IgD-negative memory B cell (primary cell): ENCODE data around the gene CWF19L1. TPM values are rescaled to one million over a fixed set of nuclear protein-coding genes. Genes with fewer than 3 reads are reported as not detected.
A peak's percentile ranks its signal among the peaks of the same experiment; 100 is the strongest.

Experiments used
- H3K27ac Mint-ChIP-seq, 3 donors: one replicate each; pipeline ENCODE4 v1.8.0; 2020 to 2022; ENCODE audit warnings: mild to moderate bottlenecking in 3 of 3, mixed read lengths in 3 of 3, moderate library complexity in 1 of 3
- H3K27me3 Mint-ChIP-seq: one replicate; pipeline ENCODE4 v1.8.0; 2021; ENCODE audit warnings: mixed read lengths
- H3K36me3 Mint-ChIP-seq: one replicate; pipeline ENCODE4 v1.8.0; 2020; ENCODE audit warnings: mild to moderate bottlenecking, mixed read lengths
- H3K4me1 Mint-ChIP-seq, 3 donors: one replicate each; pipeline ENCODE4 v1.8.0; 2020 to 2022; ENCODE audit warnings: mixed read lengths in 3 of 3, mild to moderate bottlenecking in 1 of 3
- H3K4me3 Mint-ChIP-seq, 4 donors: one replicate each; pipeline ENCODE4 v1.8.0; 2020 to 2022; ENCODE audit warnings: mild to moderate bottlenecking in 4 of 4, mixed read lengths in 4 of 4, moderate library complexity in 3 of 4
- H3K9me3 Mint-ChIP-seq, 3 donors: one replicate each; pipeline ENCODE4 v1.8.0; 2020 to 2021; ENCODE audit warnings: mixed read lengths in 3 of 3, mild to moderate bottlenecking in 1 of 3
- polyA plus RNA-seq: library from polyadenylated mRNA; unstranded; fragments of 300-500 nt; fragmentation: Illumina TruSeq; gene quantifications from one replicate; pipeline ENCODE4 v1.2.3, GENCODE V29; 2021

The CWF19L1 gene
- polyA plus RNA-seq, 1 donor from 2014 or later: 26.7 TPM

GRCh38 chr10:100222529-100222928 is 44.9 kb downstream of the CWF19L1 start:
- Mint-ChIP-seq H3K4me3 (no peak overlapping the region), H3K9me3 (no peaks in the 10 kb centered on the region), H3K36me3 (peaks cover 6% of the 10 kb centered on the region), H3K4me1 (peaks cover under 1 to 5% (median 5%) of the 10 kb centered on the region in 3 donors), H3K27ac (no peak overlapping the region), H3K27me3 (no peaks in the 10 kb centered on the region)

DNA sequence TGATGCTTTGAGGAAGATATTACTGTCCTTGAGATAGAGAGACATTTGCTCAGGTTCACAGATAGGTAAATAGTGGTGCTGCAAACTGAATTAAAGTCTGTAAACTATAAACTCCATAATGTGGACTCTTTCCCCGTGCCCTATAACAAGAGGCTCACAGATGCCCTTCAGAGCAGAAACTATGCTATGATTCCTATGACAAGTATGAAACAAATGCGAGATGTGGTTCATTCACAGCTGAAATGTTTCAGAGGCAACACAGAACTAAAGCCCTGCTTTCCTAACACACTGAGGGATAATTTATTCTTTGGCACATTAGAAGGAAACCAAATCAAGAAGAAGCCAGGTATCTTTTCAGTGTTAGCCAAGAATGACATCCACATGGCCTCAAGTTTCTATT is 51.4 kb downstream of the CWF19L1 start:
- H3K36me3 Mint-ChIP-seq: peaks cover 7% of the 10 kb centered on the region
- H3K4me1 Mint-ChIP-seq: no peaks in the 10 kb centered on the region
- H3K27ac Mint-ChIP-seq: no peak overlapping the region

GRCh38 chr10:100209303-100209702 is 58.1 kb downstream of the CWF19L1 start:
- H3K27me3 Mint-ChIP-seq: no peaks in the 10 kb centered on the region
- H3K4me1 Mint-ChIP-seq: peaks cover 0 to 2% (median 0%) of the 10 kb centered on the region in 3 donors
- no peak overlapping the region for H3K4me3 Mint-ChIP-seq
- no peak overlapping the region for H3K27ac Mint-ChIP-seq
- H3K9me3 Mint-ChIP-seq: no peaks in the 10 kb centered on the region
- H3K36me3 Mint-ChIP-seq: peaks cover 2% of the 10 kb centered on the region

More for the DNA sequence above, 51.4 kb downstream of the CWF19L1 start:
- Mint-ChIP-seq H3K9me3 (no peaks in the 10 kb centered on the region), H3K4me3 (no peak overlapping the region), H3K27me3 (no peaks in the 10 kb centered on the region)

- peaks cover 0 to 2% (median 0%) of the 10 kb centered on the region in 3 donors for H3K4me1 Mint-ChIP-seq
- no peak overlapping the region for H3K4me3 Mint-ChIP-seq
- peaks cover 5% of the 10 kb centered on the region for H3K36me3 Mint-ChIP-seq
- no peaks in the 10 kb centered on the region for H3K27me3 Mint-ChIP-seq
- H3K27ac Mint-ChIP-seq: no peak overlapping the region
- H3K9me3 Mint-ChIP-seq: no peaks in the 10 kb centered on the region
Measured at GRCh38 chr10:100208276-100208675, 59.2 kb downstream of the CWF19L1 start.

GRCh38 chr10:100204370-100204769 is 63.1 kb downstream of the CWF19L1 start:
- H3K9me3 Mint-ChIP-seq: no peaks in the 10 kb centered on the region

GRCh38 chr10:100201549-100201948 is 65.9 kb downstream of the CWF19L1 start:
- Mint-ChIP-seq H3K4me1 (peaks cover 0 to 2% (median 0%) of the 10 kb centered on the region in 3 donors), H3K4me3 (no peak overlapping the region), H3K36me3 (peaks cover 14% of the 10 kb centered on the region), H3K27me3 (no peaks in the 10 kb centered on the region), H3K9me3 (no peaks in the 10 kb centered on the region), H3K27ac (peak overlapping the region in 1 of 3 donors; percentile 39)

More at GRCh38 chr10:100204370-100204769, 63.1 kb downstream of the CWF19L1 start:
- no peak overlapping the region for H3K4me3 Mint-ChIP-seq
- peaks cover 11% of the 10 kb centered on the region for H3K36me3 Mint-ChIP-seq
- H3K27me3 Mint-ChIP-seq: no peaks in the 10 kb centered on the region
- H3K4me1 Mint-ChIP-seq: no peaks in the 10 kb centered on the region
- H3K27ac Mint-ChIP-seq: no peak overlapping the region

GRCh38 chr10:100194711-100195110 is 72.7 kb downstream of the CWF19L1 start:
- Mint-ChIP-seq H3K27ac (no peak overlapping the region), H3K27me3 (no peaks in the 10 kb centered on the region), H3K4me3 (no peak overlapping the region), H3K36me3 (peaks cover 5% of the 10 kb centered on the region), H3K9me3 (no peaks in the 10 kb centered on the region), H3K4me1 (peaks cover 0 to 8% (median 2%) of the 10 kb centered on the region in 3 donors)

DNA sequence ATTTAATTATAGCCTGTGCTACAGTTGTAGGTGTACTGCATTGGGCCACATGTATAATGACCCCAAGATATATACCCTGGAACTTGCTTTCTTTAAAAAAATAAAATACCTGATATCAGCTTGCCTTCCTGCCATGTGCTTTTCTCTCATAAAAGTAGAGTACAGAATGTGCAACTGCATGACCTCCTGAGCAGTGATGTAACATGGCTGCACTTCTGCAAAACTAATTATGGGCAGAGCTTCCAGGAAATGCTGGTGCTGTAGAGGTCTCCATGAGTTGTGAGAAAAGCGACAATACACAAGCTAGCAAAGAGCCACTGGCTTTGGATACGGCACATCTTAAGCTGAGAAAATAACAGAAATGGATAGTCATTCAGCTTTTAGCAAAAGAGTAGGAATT is 75.1 kb downstream of the CWF19L1 start:
- no peak overlapping the region for H3K27ac Mint-ChIP-seq
- no peak overlapping the region for H3K4me3 Mint-ChIP-seq
- H3K36me3 Mint-ChIP-seq: peaks cover under 1% of the 10 kb centered on the region
- no peaks in the 10 kb centered on the region for H3K9me3 Mint-ChIP-seq
- no peaks in the 10 kb centered on the region for H3K27me3 Mint-ChIP-seq
- H3K4me1 Mint-ChIP-seq: peaks cover 8 to 18% (median 8%) of the 10 kb centered on the region in 3 donors

GRCh38 chr10:100186253-100187212 is 80.9 kb downstream of the CWF19L1 start:
- H3K36me3 Mint-ChIP-seq: no peaks in the 10 kb centered on the region
- H3K4me3 Mint-ChIP-seq: peak overlapping the region; percentile 92 to 97 (median 96)
- H3K4me1 Mint-ChIP-seq: peaks cover 27 to 38% (median 30%) of the 10 kb centered on the region in 3 donors

GRCh38 chr10:100185364-100186252 is 81.8 kb downstream of the CWF19L1 start, which contains the start of gene ERLIN1:
Gene ERLIN1 (minus strand): TSS chr10:100186029. CDS start chr10:100185626, 403 bp downstream.
- peak within 1 kb of the TSS; percentile 67 to 98 (median 95) for H3K27ac Mint-ChIP-seq
- H3K36me3 Mint-ChIP-seq: no peaks in the 10 kb centered on the region
- no peaks in the 10 kb centered on the region for H3K27me3 Mint-ChIP-seq
- no peaks in the 10 kb centered on the region for H3K9me3 Mint-ChIP-seq
- H3K4me3 Mint-ChIP-seq: peak within 1 kb of the TSS; percentile 92 to 97 (median 96)
- peaks cover 29 to 36% (median 30%) of the 10 kb centered on the region in 3 donors for H3K4me1 Mint-ChIP-seq

More at GRCh38 chr10:100186253-100187212, 80.9 kb downstream of the CWF19L1 start:
- H3K9me3 Mint-ChIP-seq: no peaks in the 10 kb centered on the region
- H3K27me3 Mint-ChIP-seq: no peaks in the 10 kb centered on the region
- H3K27ac Mint-ChIP-seq: peak overlapping the region; percentile 67 to 98 (median 95)

DNA sequence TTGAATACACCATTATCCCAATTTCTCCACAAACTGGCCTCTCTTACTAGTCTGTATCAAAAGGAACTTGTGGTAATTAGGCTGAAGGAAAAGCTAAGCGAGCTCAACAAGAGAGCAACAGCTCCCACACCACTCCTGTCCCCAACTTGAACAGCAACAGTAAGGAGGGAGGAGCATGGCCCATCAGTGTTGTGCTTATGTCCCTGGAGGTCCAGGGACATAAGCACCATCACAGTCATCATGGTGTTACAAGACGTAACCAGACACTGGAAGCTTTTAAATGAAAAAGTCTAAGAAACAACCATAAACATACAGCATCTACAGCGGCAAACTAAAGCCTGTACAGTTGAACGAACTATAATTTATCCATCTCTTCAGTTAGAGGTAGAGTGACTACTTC is 82.6 kb downstream of the CWF19L1 start:
- H3K27me3 Mint-ChIP-seq: no peaks in the 10 kb centered on the region
- H3K36me3 Mint-ChIP-seq: no peaks in the 10 kb centered on the region
- H3K9me3 Mint-ChIP-seq: no peaks in the 10 kb centered on the region
- peak overlapping the region; percentile 92 to 97 (median 96) for H3K4me3 Mint-ChIP-seq
- H3K27ac Mint-ChIP-seq: peak overlapping the region; percentile 67 to 98 (median 95)
- peaks cover 31 to 39% (median 35%) of the 10 kb centered on the region in 3 donors for H3K4me1 Mint-ChIP-seq

GRCh38 chr10:100184426-100184825 is 83.0 kb downstream of the CWF19L1 start:
- H3K4me3 Mint-ChIP-seq: peak overlapping the region; percentile 92 to 97 (median 96)
- H3K36me3 Mint-ChIP-seq: no peaks in the 10 kb centered on the region
- H3K9me3 Mint-ChIP-seq: no peaks in the 10 kb centered on the region
- peaks cover 32 to 39% (median 35%) of the 10 kb centered on the region in 3 donors for H3K4me1 Mint-ChIP-seq
- H3K27me3 Mint-ChIP-seq: no peaks in the 10 kb centered on the region
- peak overlapping the region; percentile 6 to 98 (median 67) for H3K27ac Mint-ChIP-seq

- Mint-ChIP-seq H3K27me3 (no peaks in the 10 kb centered on the region), H3K27ac (peak overlapping the region in 1 of 3 donors; percentile 46), H3K4me1 (peaks cover 31 to 36% (median 33%) of the 10 kb centered on the region in 3 donors), H3K9me3 (no peaks in the 10 kb centered on the region), H3K36me3 (no peaks in the 10 kb centered on the region), H3K4me3 (peak overlapping the region in 1 of 4 donors; percentile 92)
Measured at GRCh38 chr10:100183481-100183880, 84.0 kb downstream of the CWF19L1 start.

DNA sequence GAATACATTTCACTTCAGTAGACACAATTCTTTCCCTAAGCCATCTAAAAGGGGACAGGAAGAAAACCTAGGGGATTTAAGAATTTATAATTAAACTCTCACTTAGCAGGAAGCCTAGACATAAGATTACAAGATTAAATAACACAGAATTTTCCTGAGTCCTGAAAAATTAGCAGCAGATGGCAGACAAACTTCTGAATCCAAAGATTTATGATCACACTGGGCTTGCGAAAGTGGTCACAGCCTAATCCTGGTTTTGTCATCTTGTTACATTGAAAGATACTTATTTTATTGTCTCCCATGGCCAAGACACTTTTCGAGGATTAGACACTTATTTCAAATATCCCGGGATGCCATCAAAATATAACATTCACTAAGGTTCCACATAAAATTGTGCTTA is 84.5 kb downstream of the CWF19L1 start:
- Mint-ChIP-seq H3K36me3 (no peaks in the 10 kb centered on the region), H3K9me3 (no peaks in the 10 kb centered on the region), H3K27me3 (no peaks in the 10 kb centered on the region), H3K27ac (no peak overlapping the region), H3K4me1 (peaks cover 30 to 39% (median 32%) of the 10 kb centered on the region in 3 donors), H3K4me3 (no peak overlapping the region)
